CD4-positive, alpha-beta T cell (primary cell): ENCODE measurements around the gene LYSMD3. TPM values are rescaled to one million over a fixed set of nuclear protein-coding genes. Genes with fewer than 3 reads are reported as not detected.

ENCODE experiments used
- ATAC-seq: fragments of 200-7000 bp; cut with Tn5 transposase; one replicate; pipeline ENCODE4 v1.10.0; 2022; ENCODE audit warnings: mild to moderate bottlenecking; ENCODE audit not compliant: poor library complexity
- CTCF ChIA-PET: fragments of 350-600 bp; sonication (Branson Sonifier 250); formaldehyde crosslinking; loops from one replicate; lab custom pipeline; 2021; ENCODE audit warnings: antibody characterized with exemption, inconsistent platforms; lab: Charles Lee
- POLR2A ChIA-PET: fragments of 350-600 bp; sonication (Branson Sonifier 250); formaldehyde crosslinking; loops from one replicate; lab custom pipeline; 2021; ENCODE audit warnings: antibody characterized with exemption, inconsistent platforms; lab: Charles Lee
- DNase-seq, 14 experiments: peaks; one replicate each; pipeline ENCODE4 v3.0.0-alpha.2; 2013 to 2020; ENCODE audit warnings: mixed read lengths in 2 of 14
- H3K27ac ChIP-seq, 2 donors: one replicate each; pipeline versions ENCODE4 v1.5.1 to v1.7.0; 2013; ENCODE audit warnings: low read length in 2 of 2, low read depth in 1 of 2, mild to moderate bottlenecking in 1 of 2
- H3K27me3 ChIP-seq, 2 experiments: 1 replicate in 1 of 2; 2 replicates in 1 of 2; pipeline versions ENCODE4 v1.6.1 to v1.7.0; 2013; ENCODE audit warnings: low read length in 2 of 2, control low read depth in 1 of 2, mild to moderate bottlenecking in 1 of 2, moderate library complexity in 1 of 2; ENCODE audit not compliant: insufficient read depth in 2 of 2, control insufficient read depth in 1 of 2
- H3K36me3 ChIP-seq: one replicate; pipeline ENCODE4 v1.6.1; 2013; ENCODE audit warnings: low read length, control low read depth; ENCODE audit not compliant: insufficient read depth
- H3K4me1 ChIP-seq: one replicate; pipeline ENCODE4 v1.6.1; 2013; ENCODE audit warnings: low read length, control low read depth; ENCODE audit not compliant: insufficient read depth
- H3K4me3 ChIP-seq: one replicate; pipeline ENCODE4 v1.5.1; 2013; ENCODE audit warnings: mild to moderate bottlenecking, low read length, moderate library complexity
- H3K9me3 ChIP-seq, 2 experiments: 1 replicate in 1 of 2; 2 replicates in 1 of 2; pipeline versions ENCODE4 v1.6.1 to v1.7.0; 2013; ENCODE audit warnings: low read length in 2 of 2, mild to moderate bottlenecking in 2 of 2, control low read depth in 1 of 2, moderate library complexity in 1 of 2; ENCODE audit not compliant: control insufficient read depth in 1 of 2, insufficient read depth in 1 of 2
- H3K27ac Mint-ChIP-seq: one replicate; pipeline ENCODE4 v1.8.0; 2020; ENCODE audit warnings: mixed read lengths
- H3K27me3 Mint-ChIP-seq: one replicate; pipeline ENCODE4 v1.8.0; 2021; ENCODE audit warnings: mixed read lengths
- H3K36me3 Mint-ChIP-seq: one replicate; pipeline ENCODE4 v1.8.0; 2021; ENCODE audit warnings: low read depth, mixed read lengths
- H3K4me1 Mint-ChIP-seq: one replicate; pipeline ENCODE4 v1.8.0; 2021; ENCODE audit warnings: low read depth, mixed read lengths
- H3K4me3 Mint-ChIP-seq: one replicate; pipeline ENCODE4 v1.8.0; 2020; ENCODE audit warnings: mild to moderate bottlenecking, mixed read lengths
- H3K9me3 Mint-ChIP-seq: one replicate; pipeline ENCODE4 v1.8.0; 2020; ENCODE audit warnings: mixed read lengths
- intact Hi-C, 2 experiments: fragments of 100-400 bp; cut with DNase I in 1 of 2; cut with micrococcal nuclease in 1 of 2; formaldehyde crosslinking; loops; one replicate each; pipeline versions ENCODE4 v1.15.1 to v1.9.0; 2023 to 2025; cut with DNase I, micrococcal nuclease
- total RNA-seq, 174 experiments: library from RNA in 2 of 174; stranded (reverse) in 2 of 174; gene quantifications; one replicate each; pipeline ENCODE4 v1.2.3 and lab custom pipeline; 2021 to 2026
- TF ChIP-seq, protein P1 (sequence below): fragments of 200-600 bp; IDR thresholded peaks from one replicate; pipeline ENCODE4 v1.8.0; 2022; ENCODE audit warnings: antibody characterized with exemption, mild to moderate bottlenecking

LYSMD3 gene
- total RNA-seq, 2 experiments from 2014 or later, result 27.6 to 32.8 TPM

DNA sequence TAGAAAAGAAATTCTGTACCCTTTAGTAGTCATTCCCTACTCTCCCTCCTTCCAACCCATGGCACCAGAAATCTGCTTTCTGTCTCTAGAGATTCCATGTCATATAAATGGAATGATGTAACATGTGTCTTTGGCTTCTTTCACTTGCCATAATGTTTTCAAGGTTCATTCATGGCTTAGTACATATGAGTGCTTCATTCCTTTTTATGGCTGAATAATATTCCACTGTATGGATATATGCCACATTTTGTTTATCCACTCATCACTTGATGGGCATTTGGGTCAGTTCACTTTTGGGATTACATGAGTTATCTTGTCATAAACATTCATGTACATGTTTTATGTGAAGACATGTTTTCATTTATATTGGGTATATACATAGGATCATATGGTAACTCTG lies 35.3 kb downstream of the LYSMD3 start:
- H3K4me1 Mint-ChIP-seq, result no peaks in the 10 kb centered on the region
- H3K4me3 ChIP-seq, result no peak overlapping the region
- H3K4me1 ChIP-seq, result no peaks in the 10 kb centered on the region
- no peaks in the 10 kb centered on the region for H3K36me3 ChIP-seq
- POLR2A ChIA-PET, result no interaction called here
- no peak for DNase-seq
- H3K27ac Mint-ChIP-seq, result no peak overlapping the region
- peaks cover 3% of the 10 kb centered on the region for H3K9me3 Mint-ChIP-seq
- no peaks in the 10 kb centered on the region for H3K9me3 ChIP-seq
- intact Hi-C loops, result no loop called here
- CTCF ChIA-PET, result no interaction called here
- H3K27ac ChIP-seq, result no peak overlapping the region
- H3K36me3 Mint-ChIP-seq, result no peaks in the 10 kb centered on the region
- TF ChIP-seq, protein P1, sequence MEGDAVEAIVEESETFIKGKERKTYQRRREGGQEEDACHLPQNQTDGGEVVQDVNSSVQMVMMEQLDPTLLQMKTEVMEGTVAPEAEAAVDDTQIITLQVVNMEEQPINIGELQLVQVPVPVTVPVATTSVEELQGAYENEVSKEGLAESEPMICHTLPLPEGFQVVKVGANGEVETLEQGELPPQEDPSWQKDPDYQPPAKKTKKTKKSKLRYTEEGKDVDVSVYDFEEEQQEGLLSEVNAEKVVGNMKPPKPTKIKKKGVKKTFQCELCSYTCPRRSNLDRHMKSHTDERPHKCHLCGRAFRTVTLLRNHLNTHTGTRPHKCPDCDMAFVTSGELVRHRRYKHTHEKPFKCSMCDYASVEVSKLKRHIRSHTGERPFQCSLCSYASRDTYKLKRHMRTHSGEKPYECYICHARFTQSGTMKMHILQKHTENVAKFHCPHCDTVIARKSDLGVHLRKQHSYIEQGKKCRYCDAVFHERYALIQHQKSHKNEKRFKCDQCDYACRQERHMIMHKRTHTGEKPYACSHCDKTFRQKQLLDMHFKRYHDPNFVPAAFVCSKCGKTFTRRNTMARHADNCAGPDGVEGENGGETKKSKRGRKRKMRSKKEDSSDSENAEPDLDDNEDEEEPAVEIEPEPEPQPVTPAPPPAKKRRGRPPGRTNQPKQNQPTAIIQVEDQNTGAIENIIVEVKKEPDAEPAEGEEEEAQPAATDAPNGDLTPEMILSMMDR, result no peak
- H3K4me3 Mint-ChIP-seq, result no peak overlapping the region
- no peak for ATAC-seq
- no peaks in the 10 kb centered on the region for H3K27me3 ChIP-seq
- no peaks in the 10 kb centered on the region for H3K27me3 Mint-ChIP-seq

DNA sequence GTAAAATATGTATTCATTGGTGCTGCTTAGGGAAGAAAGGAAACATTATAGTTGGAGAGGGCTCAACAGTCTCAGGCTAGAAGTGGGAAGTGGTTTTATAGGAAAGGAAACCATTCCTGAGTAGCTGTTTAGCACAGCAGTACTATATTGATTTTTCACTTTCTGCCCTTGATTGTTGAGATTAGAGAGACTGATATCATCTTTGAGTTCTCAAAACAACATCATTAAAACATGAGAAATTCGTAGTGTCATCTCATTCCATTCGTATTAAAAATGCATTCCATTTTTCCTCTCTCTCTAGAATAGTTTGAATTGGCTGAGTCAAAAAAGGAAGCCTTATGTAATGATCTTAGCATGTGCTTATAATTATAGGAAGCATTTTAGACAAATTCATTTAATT lies 40.6 kb downstream of the LYSMD3 start:
- H3K9me3 Mint-ChIP-seq, result no peaks in the 10 kb centered on the region
- no peaks in the 10 kb centered on the region for H3K36me3 ChIP-seq
- CTCF ChIA-PET, result no interaction called here
- TF ChIP-seq, protein P1, result no peak
- H3K27ac Mint-ChIP-seq, result no peak overlapping the region
- no peaks in the 10 kb centered on the region for H3K36me3 Mint-ChIP-seq
- no peak for ATAC-seq
- no peak for DNase-seq
- H3K27me3 ChIP-seq, result no peaks in the 10 kb centered on the region
- POLR2A ChIA-PET, result interaction anchor here (0.7 kb wide), 1 partner anchor 49 kb away, joined by 3 read pairs; no protein-coding TSS in a partner anchor
- H3K4me1 Mint-ChIP-seq, result no peaks in the 10 kb centered on the region
- H3K27ac ChIP-seq, result no peak overlapping the region
- no peaks in the 10 kb centered on the region for H3K4me1 ChIP-seq
- intact Hi-C loops, result no loop called here
- H3K4me3 Mint-ChIP-seq, result no peak overlapping the region
- no peaks in the 10 kb centered on the region for H3K9me3 ChIP-seq
- no peaks in the 10 kb centered on the region for H3K27me3 Mint-ChIP-seq
- no peak overlapping the region for H3K4me3 ChIP-seq

DNA sequence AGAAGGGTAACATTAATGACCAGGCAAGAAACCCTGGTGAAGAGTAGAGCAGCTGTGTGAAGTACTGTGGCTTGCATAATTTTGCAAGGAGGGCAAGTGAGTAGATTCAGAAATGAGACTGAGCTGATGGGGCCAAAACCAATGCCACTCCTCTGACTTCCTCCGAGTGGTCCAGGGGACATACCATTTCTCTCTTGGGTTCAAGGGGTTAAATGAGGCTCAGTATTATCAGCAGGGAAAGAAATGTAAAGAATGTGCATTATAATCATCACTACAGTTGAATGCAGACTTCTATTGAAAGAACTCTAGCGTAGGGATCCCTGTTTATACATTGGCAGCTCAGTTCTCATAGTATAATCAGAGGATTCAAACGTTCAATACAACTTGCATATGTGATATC lies 44.8 kb downstream of the LYSMD3 start:
- no peaks in the 10 kb centered on the region for H3K4me1 Mint-ChIP-seq
- Histone ChIP-seq H3K4me1 (no peaks in the 10 kb centered on the region), H3K27ac (no peak overlapping the region), H3K4me3 (no peak overlapping the region), H3K9me3 (no peaks in the 10 kb centered on the region), H3K36me3 (no peaks in the 10 kb centered on the region), H3K27me3 (no peaks in the 10 kb centered on the region)
- H3K4me3 Mint-ChIP-seq, result no peak overlapping the region
- H3K9me3 Mint-ChIP-seq, result no peaks in the 10 kb centered on the region
- H3K27me3 Mint-ChIP-seq, result no peaks in the 10 kb centered on the region
- intact Hi-C loops, result no loop called here
- no peak overlapping the region for H3K27ac Mint-ChIP-seq
- DNase-seq, result no peak
- CTCF ChIA-PET, result no interaction called here
- no peaks in the 10 kb centered on the region for H3K36me3 Mint-ChIP-seq
- POLR2A ChIA-PET, result no interaction called here
- TF ChIP-seq, protein P1, result no peak
- ATAC-seq, result no peak
